MM.1S (cell line): ENCODE data around the gene CIB4.

Source experiments
- DNase-seq: peaks from one replicate; pipeline ENCODE4 v3.0.0-alpha.2; 2015
- H2AFZ ChIP-seq: fragments of 300-600 bp; sonication (generic); 2 replicates; pipeline ENCODE4 v1.6.0; 2016; ENCODE audit warnings: antibody characterized with exemption, low read length
- H3F3A ChIP-seq: fragments of 300-600 bp; sonication (generic); 2 replicates; pipeline ENCODE4 v1.6.1; 2016; ENCODE audit warnings: mild to moderate bottlenecking, antibody characterized with exemption, low read length, moderate library complexity, mixed read lengths; ENCODE audit not compliant: insufficient read depth
- H3K27ac ChIP-seq: fragments of 300-600 bp; sonication (generic); 2 replicates; pipeline ENCODE4 v1.5.1; 2016; ENCODE audit warnings: mild to moderate bottlenecking, low read length
- H3K27me3 ChIP-seq: fragments of 300-600 bp; sonication (generic); replicated peaks from 2 replicates; pipeline ENCODE4 v1.6.0; 2016; ENCODE audit warnings: low read length; ENCODE audit not compliant: insufficient read depth
- H3K36me3 ChIP-seq: fragments of 300-600 bp; sonication (generic); replicated peaks from 2 replicates; pipeline ENCODE4 v1.6.1; 2016; ENCODE audit warnings: mild to moderate bottlenecking, low read length, mixed read lengths; ENCODE audit not compliant: insufficient read depth
- H3K4me1 ChIP-seq: fragments of 300-600 bp; sonication (generic); 2 replicates; pipeline ENCODE4 v1.6.1; 2016; ENCODE audit warnings: low read length, mixed read lengths
- H3K4me2 ChIP-seq: fragments of 300-600 bp; sonication (generic); 2 replicates; pipeline ENCODE4 v1.6.0; 2016; ENCODE audit warnings: low read depth, low read length
- H3K4me3 ChIP-seq: fragments of 300-600 bp; sonication (generic); 2 replicates; pipeline ENCODE4 v1.5.1; 2016; ENCODE audit warnings: low read length, mixed read lengths
- H3K79me2 ChIP-seq: fragments of 300-600 bp; sonication (generic); 2 replicates; pipeline ENCODE4 v1.6.1; 2016; ENCODE audit warnings: mixed run types, low read length, mixed read lengths
- H3K9ac ChIP-seq: fragments of 300-600 bp; sonication (generic); 2 replicates; pipeline ENCODE4 v1.6.1; 2016; ENCODE audit warnings: low read length, mixed read lengths
- H3K9me2 ChIP-seq: fragments of 300-600 bp; sonication (generic); replicated peaks from 2 replicates; pipeline ENCODE4 v1.6.1; 2016; ENCODE audit warnings: mild to moderate bottlenecking, low read length, mixed read lengths; ENCODE audit not compliant: insufficient read depth
- H3K9me3 ChIP-seq: fragments of 300-600 bp; sonication (generic); replicated peaks from 2 replicates; pipeline ENCODE4 v1.6.1; 2016; ENCODE audit warnings: mild to moderate bottlenecking, low read length, mixed read lengths; ENCODE audit not compliant: insufficient read depth
- H4K20me1 ChIP-seq: fragments of 300-600 bp; sonication (generic); 2 replicates; pipeline ENCODE4 v1.6.1; 2016; ENCODE audit warnings: mild to moderate bottlenecking, low read length, moderate library complexity, mixed read lengths; ENCODE audit not compliant: insufficient read depth
- CTCF ChIP-seq: fragments of 300-600 bp; sonication (generic); IDR thresholded peaks from 2 replicates; pipeline ENCODE4 v1.5.1; 2016; ENCODE audit warnings: antibody characterized with exemption, low read length, mixed read lengths
- EZH2 ChIP-seq: fragments of 300-600 bp; sonication (generic); optimal IDR thresholded peaks from 2 replicates; pipeline ENCODE3; 2017; ENCODE audit warnings: low read depth, mild to moderate bottlenecking, antibody characterized with exemption, low read length, mixed read lengths
- EZH2phosphoT487 ChIP-seq: fragments of 300-600 bp; sonication (generic); IDR thresholded peaks from 2 replicates; pipeline ENCODE4 v1.6.1; 2018; ENCODE audit warnings: antibody characterized with exemption, low read length

Gene CIB4

GRCh38 chr2:26654061-26654340 lies 12.8 kb upstream of the CIB4 start:
- H3K79me2 ChIP-seq = no peaks in the 10 kb centered on the region
- no peak overlapping the region for H3K27ac ChIP-seq
- no peaks in the 10 kb centered on the region for H3F3A ChIP-seq
- H3K9me2 ChIP-seq = no peaks in the 10 kb centered on the region
- TF ChIP-seq CTCF (no peak), EZH2phosphoT487 (no peak), EZH2 (no peak)
- no peaks in the 10 kb centered on the region for H3K36me3 ChIP-seq
- peaks cover 71% of the 10 kb centered on the region for H3K27me3 ChIP-seq
- no peak overlapping the region for H3K9ac ChIP-seq
- H4K20me1 ChIP-seq = no peaks in the 10 kb centered on the region
- no peaks in the 10 kb centered on the region for H3K4me1 ChIP-seq
- no peak overlapping the region for H2AFZ ChIP-seq
- no peak for DNase-seq
- no peaks in the 10 kb centered on the region for H3K9me3 ChIP-seq
- H3K4me2 ChIP-seq = no peak overlapping the region
- no peak overlapping the region for H3K4me3 ChIP-seq

GRCh38 chr2:26653207-26654060 lies 12.3 kb upstream of the CIB4 start:
- H3K9me3 ChIP-seq = no peaks in the 10 kb centered on the region
- no peak overlapping the region for H3K4me2 ChIP-seq
- no peak for TF ChIP-seq CTCF
- no peak for TF ChIP-seq EZH2phosphoT487
- TF ChIP-seq EZH2 = no peak
- H4K20me1 ChIP-seq = no peaks in the 10 kb centered on the region
- no peak overlapping the region for H3K4me3 ChIP-seq
- H3K9me2 ChIP-seq = no peaks in the 10 kb centered on the region
- H3K4me1 ChIP-seq = no peaks in the 10 kb centered on the region
- no peaks in the 10 kb centered on the region for H3K79me2 ChIP-seq
- H3K36me3 ChIP-seq = no peaks in the 10 kb centered on the region
- no peak overlapping the region for H3K9ac ChIP-seq
- peaks cover 70% of the 10 kb centered on the region for H3K27me3 ChIP-seq
- no peak overlapping the region for H3K27ac ChIP-seq
- no peak for DNase-seq
- no peaks in the 10 kb centered on the region for H3F3A ChIP-seq
- H2AFZ ChIP-seq = no peak overlapping the region

GRCh38 chr2:26652361-26653041 lies 11.3 kb upstream of the CIB4 start:
- no peaks in the 10 kb centered on the region for H3K79me2 ChIP-seq
- H3K9me3 ChIP-seq = no peaks in the 10 kb centered on the region
- H3K4me2 ChIP-seq = no peak overlapping the region
- TF ChIP-seq CTCF (no peak), EZH2phosphoT487 (no peak), EZH2 (no peak)
- H4K20me1 ChIP-seq = no peaks in the 10 kb centered on the region
- no peak for DNase-seq
- no peak overlapping the region for H3K9ac ChIP-seq
- no peak overlapping the region for H2AFZ ChIP-seq
- H3K27me3 ChIP-seq = peaks cover 71% of the 10 kb centered on the region
- H3K4me3 ChIP-seq = no peak overlapping the region
- H3K27ac ChIP-seq = no peak overlapping the region
- no peaks in the 10 kb centered on the region for H3K9me2 ChIP-seq
- H3K36me3 ChIP-seq = no peaks in the 10 kb centered on the region
- no peaks in the 10 kb centered on the region for H3K4me1 ChIP-seq
- H3F3A ChIP-seq = no peaks in the 10 kb centered on the region
